HepG2 (cell line): ENCODE data around the gene GJC2. TPM values are rescaled to one million over a fixed set of nuclear protein-coding genes. Genes with fewer than 3 reads are reported as not detected.
A peak's percentile ranks its signal among the peaks of the same experiment; 100 is the strongest.

ENCODE experiments used
- ATM ChIP-seq: fragments of 450-650 bp; IDR thresholded peaks from 2 replicates; pipeline ENCODE4 v1.7.1; 2017; ENCODE audit warnings: mild to moderate bottlenecking, borderline replicate concordance
- BORCS8-MEF2B ChIP-seq: sonication (generic); formaldehyde crosslinking; IDR thresholded peaks from 2 replicates; pipeline ENCODE4 v1.8.0; 2022; ENCODE audit warnings: mild to moderate bottlenecking, missing genetic modification reagents
- CCDC6 ChIP-seq: sonication (generic); formaldehyde crosslinking; IDR thresholded peaks from 2 replicates; pipeline ENCODE4 v1.8.1; 2022; ENCODE audit warnings: mild to moderate bottlenecking, missing genetic modification reagents, moderate library complexity
- CREB1 ChIP-seq, 2 experiments: fragments of 450-650 bp in 1 of 2; IDR thresholded peaks; 2 replicates each; pipeline ENCODE4 v1.6.1; 2016 to 2017; ENCODE audit warnings: control low read depth in 1 of 2, mild to moderate bottlenecking in 1 of 2, missing compliant biosample characterization in 1 of 2, missing genetic modification characterization in 1 of 2
- ESRRA ChIP-seq: sonication (generic); formaldehyde crosslinking; IDR thresholded peaks from 2 replicates; pipeline ENCODE4 v1.5.1; 2020; ENCODE audit warnings: mild to moderate bottlenecking, low read depth, missing genetic modification reagents
- GABPB1 ChIP-seq: IDR thresholded peaks from 2 replicates; pipeline ENCODE4 v1.6.1; 2016; ENCODE audit warnings: mild to moderate bottlenecking, missing genetic modification reagents, moderate library complexity, missing compliant biosample characterization
- KDM6A ChIP-seq: IDR thresholded peaks from 2 replicates; pipeline ENCODE4 v1.6.1; 2016; ENCODE audit warnings: low read depth
- MATR3 ChIP-seq: sonication (generic); formaldehyde crosslinking; IDR thresholded peaks from 2 replicates; pipeline ENCODE4 v1.4.0; 2020; ENCODE audit warnings: missing genetic modification reagents
- NCOA5 ChIP-seq: sonication (generic); formaldehyde crosslinking; IDR thresholded peaks from 2 replicates; pipeline ENCODE4 v1.4.0; 2020; ENCODE audit warnings: missing genetic modification reagents
- NONO ChIP-seq, 2 experiments: fragments of 450-650 bp in 1 of 2; sonication (generic) in 1 of 2; formaldehyde crosslinking in 1 of 2; IDR thresholded peaks in 1 of 2; conservative IDR thresholded peaks in 1 of 2; 2 replicates each; pipeline versions ENCODE4 v1.6.1 to v1.8.0; 2017 to 2022; ENCODE audit warnings: mild to moderate bottlenecking in 1 of 2, missing genetic modification reagents in 1 of 2, moderate library complexity in 1 of 2
- POLR2G ChIP-seq: fragments of 200-400 bp; formaldehyde crosslinking; IDR thresholded peaks from 2 replicates; pipeline ENCODE4 v1.6.1; 2018; ENCODE audit warnings: mild to moderate bottlenecking, low read depth, low read length, moderate library complexity
- SSRP1 ChIP-seq: IDR thresholded peaks from 2 replicates; pipeline ENCODE4 v1.6.1; 2016; ENCODE audit warnings: control low read depth
- ZBTB7B ChIP-seq: sonication (generic); formaldehyde crosslinking; IDR thresholded peaks from 2 replicates; pipeline ENCODE4 v1.4.0; 2020; ENCODE audit warnings: missing genetic modification reagents
- ZNF382 ChIP-seq: sonication (generic); formaldehyde crosslinking; IDR thresholded peaks from 2 replicates; pipeline ENCODE4 v1.5.0; 2020; ENCODE audit warnings: missing genetic modification reagents, mild to moderate bottlenecking, borderline replicate concordance
- ZNF550 ChIP-seq: sonication (generic); formaldehyde crosslinking; IDR thresholded peaks from 2 replicates; pipeline ENCODE4 v1.4.0; 2020; ENCODE audit warnings: mild to moderate bottlenecking, missing genetic modification reagents, borderline replicate concordance
- ZNF557 ChIP-seq: sonication (generic); formaldehyde crosslinking; IDR thresholded peaks from 2 replicates; pipeline ENCODE4 v1.4.0; 2020; ENCODE audit warnings: missing genetic modification reagents
- ZNF772 ChIP-seq: sonication (generic); formaldehyde crosslinking; IDR thresholded peaks from 2 replicates; pipeline ENCODE4 v1.5.0; 2020; ENCODE audit warnings: mild to moderate bottlenecking, missing genetic modification reagents
- ZNF780A ChIP-seq: sonication (generic); formaldehyde crosslinking; IDR thresholded peaks from 2 replicates; pipeline ENCODE4 v1.8.0; 2022; ENCODE audit warnings: mild to moderate bottlenecking, missing genetic modification reagents, moderate library complexity
- ZSCAN21 ChIP-seq: sonication (generic); formaldehyde crosslinking; IDR thresholded peaks from 2 replicates; pipeline ENCODE4 v1.8.0; 2022; ENCODE audit warnings: mild to moderate bottlenecking, missing genetic modification reagents, moderate library complexity, borderline replicate concordance
- polyA plus RNA-seq, 8 experiments: library from polyadenylated mRNA; depleted of rRNA in 3 of 8; stranded (reverse) in 7 of 8; unstranded in 1 of 8; fragments of >200 nt; fragmentation: Illumina TruSeq in 4 of 8; extraction: Trizol in 4 of 8; gene quantifications; 2 replicates each; pipeline versions ENCODE4 v1.2.1 to v1.2.3, GENCODE V29; 2011 to 2016; ENCODE audit warnings: low read depth in 4 of 8, missing spikeins in 1 of 8, mixed read lengths in 1 of 8; ENCODE audit not compliant: insufficient read depth in 1 of 8
- total RNA-seq, 5 experiments: library from RNA; depleted of rRNA; stranded (reverse); fragments of >200 nt; fragmentation: Illumina TruSeq; extraction: Trizol; gene quantifications; 2 replicates each; pipeline ENCODE4 v1.2.3, GENCODE V29; 2016; ENCODE audit warnings: low read depth in 1 of 5
- TF ChIP-seq, protein P1 (sequence below): sonication (generic); formaldehyde crosslinking; IDR thresholded peaks from 2 replicates; pipeline ENCODE4 v1.4.0; 2020; ENCODE audit warnings: mild to moderate bottlenecking, missing genetic modification reagents
- TF ChIP-seq, protein P2 (sequence below): sonication (generic); formaldehyde crosslinking; IDR thresholded peaks from 2 replicates; pipeline ENCODE4 v1.5.0; 2020; ENCODE audit warnings: mild to moderate bottlenecking, low read depth, missing genetic modification reagents, borderline replicate concordance
- TF ChIP-seq, protein P3 (sequence below): sonication (generic); formaldehyde crosslinking; IDR thresholded peaks from 2 replicates; pipeline ENCODE4 v1.9.0; 2021; ENCODE audit warnings: missing genetic modification reagents, borderline replicate concordance
- TF ChIP-seq, protein P4 (sequence below): sonication (generic); formaldehyde crosslinking; conservative IDR thresholded peaks from 2 replicates; pipeline ENCODE4 v1.8.0; 2022; ENCODE audit warnings: mild to moderate bottlenecking, moderate library complexity, missing genetic modification reagents
- TF ChIP-seq, protein P5 (sequence below): sonication (generic); formaldehyde crosslinking; IDR thresholded peaks from 2 replicates; pipeline ENCODE4 v1.5.0; 2020; ENCODE audit warnings: mild to moderate bottlenecking, missing genetic modification reagents

The GJC2 gene
- total and polyA plus RNA-seq, 2 of the 13 experiments (the other 11 are each of a cell fraction or from before 2014, with no cell fraction given): 1.6 to 3.8 TPM

DNA sequence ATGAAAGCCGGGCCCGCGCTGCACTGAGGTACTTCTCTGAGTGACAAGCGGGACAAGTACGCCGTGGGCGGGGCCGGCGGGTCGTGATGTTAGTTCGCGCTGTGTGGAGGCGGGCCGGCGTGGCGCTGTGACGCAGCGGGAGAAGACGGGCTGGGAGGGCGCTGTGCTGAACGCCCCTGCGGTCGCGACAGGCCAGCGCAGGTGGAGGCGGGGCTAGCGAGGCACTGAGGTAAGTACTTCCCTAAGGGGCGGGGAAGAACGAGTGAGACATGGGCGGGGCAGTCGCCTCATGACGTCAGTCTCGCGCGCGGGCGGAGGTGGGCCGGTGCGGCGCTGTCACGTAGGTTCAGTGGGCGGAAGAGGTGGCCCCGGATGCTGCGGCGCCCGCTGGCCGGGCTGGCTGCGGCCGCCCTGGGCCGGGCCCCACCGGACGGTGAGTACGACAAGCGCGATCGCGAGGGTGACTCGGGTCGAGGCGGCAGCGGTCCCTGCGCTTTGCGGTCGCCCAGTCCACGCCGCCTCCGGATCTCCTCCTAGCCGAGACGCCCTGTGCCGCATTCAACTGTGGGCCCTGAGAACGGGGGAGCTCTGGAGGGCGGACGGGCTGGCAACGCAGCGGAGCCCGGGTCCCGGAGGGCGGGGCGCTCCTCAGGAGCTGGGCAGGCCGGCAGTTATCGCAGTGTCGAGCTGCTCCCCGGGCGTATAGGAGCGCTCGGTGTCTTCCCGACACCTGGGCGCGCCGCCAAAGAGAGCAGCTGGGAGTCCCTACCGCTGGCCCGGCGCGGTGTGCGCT, 9.6 kb upstream of the GJC2 start, which contains the start of gene GUK1 (continued):
- TF ChIP-seq ZNF557 (CRISPR knock-in tag) (no peak), ZNF780A (CRISPR knock-in tag) (no peak), POLR2G (peak; percentile 87), MATR3 (no peak), GABPB1 (peak; percentile 94), ZNF382 (CRISPR knock-in tag) (no peak), KDM6A (no peak), CREB1 (IDR thresholded peaks at IDR 0.05) (peak; percentile 99), CREB1 (CRISPR knock-in tag; IDR thresholded peaks at IDR 0.05) (peak; percentile 95), ZNF772 (peak; percentile 93), CCDC6 (CRISPR knock-in tag) (peak; percentile 81; the same call in 1 of the 2 replicates), ATM (no peak), BORCS8-MEF2B (CRISPR knock-in tag) (no peak), NCOA5 (no peak), ESRRA (no peak), NONO (IDR thresholded peaks at IDR 0.05) (no peak), NONO (CRISPR knock-in tag; conservative IDR thresholded peaks at IDR 0.05) (peak; percentile 53; the same call in 1 of the 2 replicates), ZSCAN21 (CRISPR knock-in tag) (peak; percentile 99), ZNF550 (CRISPR knock-in tag) (no peak), SSRP1 (no peak), ZBTB7B (CRISPR knock-in tag) (no peak)
- TF ChIP-seq, protein P1, sequence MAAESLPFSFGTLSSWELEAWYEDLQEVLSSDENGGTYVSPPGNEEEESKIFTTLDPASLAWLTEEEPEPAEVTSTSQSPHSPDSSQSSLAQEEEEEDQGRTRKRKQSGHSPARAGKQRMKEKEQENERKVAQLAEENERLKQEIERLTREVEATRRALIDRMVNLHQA (CRISPR knock-in tag): no peak
- TF ChIP-seq, protein P2, sequence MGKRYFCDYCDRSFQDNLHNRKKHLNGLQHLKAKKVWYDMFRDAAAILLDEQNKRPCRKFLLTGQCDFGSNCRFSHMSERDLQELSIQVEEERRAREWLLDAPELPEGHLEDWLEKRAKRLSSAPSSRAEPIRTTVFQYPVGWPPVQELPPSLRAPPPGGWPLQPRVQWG (CRISPR knock-in tag): no peak; the same call in 1 of the 2 replicates
- TF ChIP-seq, protein P3, sequence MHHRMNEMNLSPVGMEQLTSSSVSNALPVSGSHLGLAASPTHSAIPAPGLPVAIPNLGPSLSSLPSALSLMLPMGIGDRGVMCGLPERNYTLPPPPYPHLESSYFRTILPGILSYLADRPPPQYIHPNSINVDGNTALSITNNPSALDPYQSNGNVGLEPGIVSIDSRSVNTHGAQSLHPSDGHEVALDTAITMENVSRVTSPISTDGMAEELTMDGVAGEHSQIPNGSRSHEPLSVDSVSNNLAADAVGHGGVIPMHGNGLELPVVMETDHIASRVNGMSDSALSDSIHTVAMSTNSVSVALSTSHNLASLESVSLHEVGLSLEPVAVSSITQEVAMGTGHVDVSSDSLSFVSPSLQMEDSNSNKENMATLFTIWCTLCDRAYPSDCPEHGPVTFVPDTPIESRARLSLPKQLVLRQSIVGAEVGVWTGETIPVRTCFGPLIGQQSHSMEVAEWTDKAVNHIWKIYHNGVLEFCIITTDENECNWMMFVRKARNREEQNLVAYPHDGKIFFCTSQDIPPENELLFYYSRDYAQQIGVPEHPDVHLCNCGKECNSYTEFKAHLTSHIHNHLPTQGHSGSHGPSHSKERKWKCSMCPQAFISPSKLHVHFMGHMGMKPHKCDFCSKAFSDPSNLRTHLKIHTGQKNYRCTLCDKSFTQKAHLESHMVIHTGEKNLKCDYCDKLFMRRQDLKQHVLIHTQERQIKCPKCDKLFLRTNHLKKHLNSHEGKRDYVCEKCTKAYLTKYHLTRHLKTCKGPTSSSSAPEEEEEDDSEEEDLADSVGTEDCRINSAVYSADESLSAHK (CRISPR knock-in tag): no peak
- TF ChIP-seq, protein P4, sequence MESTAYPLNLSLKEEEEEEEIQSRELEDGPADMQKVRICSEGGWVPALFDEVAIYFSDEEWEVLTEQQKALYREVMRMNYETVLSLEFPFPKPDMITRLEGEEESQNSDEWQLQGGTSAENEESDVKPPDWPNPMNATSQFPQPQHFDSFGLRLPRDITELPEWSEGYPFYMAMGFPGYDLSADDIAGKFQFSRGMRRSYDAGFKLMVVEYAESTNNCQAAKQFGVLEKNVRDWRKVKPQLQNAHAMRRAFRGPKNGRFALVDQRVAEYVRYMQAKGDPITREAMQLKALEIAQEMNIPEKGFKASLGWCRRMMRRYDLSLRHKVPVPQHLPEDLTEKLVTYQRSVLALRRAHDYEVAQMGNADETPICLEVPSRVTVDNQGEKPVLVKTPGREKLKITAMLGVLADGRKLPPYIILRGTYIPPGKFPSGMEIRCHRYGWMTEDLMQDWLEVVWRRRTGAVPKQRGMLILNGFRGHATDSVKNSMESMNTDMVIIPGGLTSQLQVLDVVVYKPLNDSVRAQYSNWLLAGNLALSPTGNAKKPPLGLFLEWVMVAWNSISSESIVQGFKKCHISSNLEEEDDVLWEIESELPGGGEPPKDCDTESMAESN (CRISPR knock-in tag): no peak; the same call in 1 of the 2 replicates
- TF ChIP-seq, protein P5, sequence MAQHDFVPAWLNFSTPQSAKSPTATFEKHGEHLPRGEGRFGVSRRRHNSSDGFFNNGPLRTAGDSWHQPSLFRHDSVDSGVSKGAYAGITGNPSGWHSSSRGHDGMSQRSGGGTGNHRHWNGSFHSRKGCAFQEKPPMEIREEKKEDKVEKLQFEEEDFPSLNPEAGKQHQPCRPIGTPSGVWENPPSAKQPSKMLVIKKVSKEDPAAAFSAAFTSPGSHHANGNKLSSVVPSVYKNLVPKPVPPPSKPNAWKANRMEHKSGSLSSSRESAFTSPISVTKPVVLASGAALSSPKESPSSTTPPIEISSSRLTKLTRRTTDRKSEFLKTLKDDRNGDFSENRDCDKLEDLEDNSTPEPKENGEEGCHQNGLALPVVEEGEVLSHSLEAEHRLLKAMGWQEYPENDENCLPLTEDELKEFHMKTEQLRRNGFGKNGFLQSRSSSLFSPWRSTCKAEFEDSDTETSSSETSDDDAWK (CRISPR knock-in tag): no peak
